ENCODE results near the gene PIAS4. TPM values are rescaled to one million over a fixed set of nuclear protein-coding genes. Genes with fewer than 3 reads are reported as not detected.

Gene PIAS4
- total RNA-seq, 1 experiment from 2014 or later = 45.9 TPM

GRCh38 chr19:4012975-4013634 is 5.6 kb downstream of the PIAS4 start:
- ATAC-seq (no peak), DNase-seq (ENCODE audit: low spot score) (no peak)
- POLR2A ChIA-PET = no interaction called here
- peaks cover 6% of the 10 kb centered on the region for H3K36me3 Mint-ChIP-seq
- CTCF ChIA-PET = no interaction called here
- H3K4me3 Mint-ChIP-seq = no peak overlapping the region
- H3K27ac Mint-ChIP-seq = no peak overlapping the region
- H3K9me3 Mint-ChIP-seq = no peaks in the 10 kb centered on the region
- peaks cover 14% of the 10 kb centered on the region for H3K4me1 Mint-ChIP-seq
- no peaks in the 10 kb centered on the region for H3K27me3 Mint-ChIP-seq (ENCODE audit: low read depth)
- TF ChIP-seq SOX15 (CRISPR knock-in tag; IDR thresholded peaks at IDR 0.05) (no peak), ZNF121 (CRISPR knock-in tag; IDR thresholded peaks at IDR 0.05) (no peak), ZNF219 (CRISPR knock-in tag; IDR thresholded peaks at IDR 0.05; ENCODE audit: borderline replicate concordance) (no peak), KAT7 (CRISPR knock-in tag; IDR thresholded peaks at IDR 0.05; ENCODE audit: borderline replicate concordance) (no peak), ZNF263 (CRISPR knock-in tag; IDR thresholded peaks at IDR 0.05; ENCODE audit: low read depth) (no peak), MLX (CRISPR knock-in tag; IDR thresholded peaks at IDR 0.05) (no peak), HMGA2 (CRISPR knock-in tag; IDR thresholded peaks at IDR 0.05) (no peak), USF2 (CRISPR knock-in tag; IDR thresholded peaks at IDR 0.05) (no peak), OVOL2 (CRISPR knock-in tag; IDR thresholded peaks at IDR 0.05; ENCODE audit: borderline replicate concordance) (no peak), ATF2 (CRISPR knock-in tag; IDR thresholded peaks at IDR 0.05; ENCODE audit: borderline replicate concordance, low read depth) (no peak), EMX1 (CRISPR knock-in tag; IDR thresholded peaks at IDR 0.05) (no peak), STAT6 (CRISPR knock-in tag; conservative IDR thresholded peaks at IDR 0.05; ENCODE audit: low read depth) (no peak), PRDM15 (CRISPR knock-in tag; IDR thresholded peaks at IDR 0.05) (no peak), NR2C2 (CRISPR knock-in tag; IDR thresholded peaks at IDR 0.05) (no peak), ZNF416 (CRISPR knock-in tag; IDR thresholded peaks at IDR 0.05) (no peak), NFE2L1 (CRISPR knock-in tag; IDR thresholded peaks at IDR 0.05) (no peak)

Measured in WTC11 (cell line).